ENCODE data around the gene VIL1. TPM values are rescaled to one million over a fixed set of nuclear protein-coding genes. Genes with fewer than 3 reads are reported as not detected.

VIL1 gene
- total RNA-seq, 2 donors from 2014 or later = 15.3 to 15.8 TPM

- Histone ChIP-seq H3K27ac (peak overlapping the region; percentile 95 to 100 (median 98)), H3K27me3 (no peaks in the 10 kb centered on the region), H3K9me3 (no peaks in the 10 kb centered on the region), H3K4me3 (peak overlapping the region; percentile 90 to 98), H3K36me3 (replicated peaks in 1 of 2; ENCODE audit: insufficient read depth in 1 of 2, low read depth in 2 of 2) (peaks cover 7 to 14% of the 10 kb centered on the region in 2 donors), H3K4me1 (peaks cover 68% of the 10 kb centered on the region)
- 19 to 24% methylated on average over 8 to 22 of the region's 24 CpGs for WGBS, 2 donors
- DNase-seq = peak; percentile 39 to 54 (median 48)
- ATAC-seq = no peak
- intact Hi-C loops (cut with DNase I) = no loop called here
- no peak for TF ChIP-seq POLR2A (IDR thresholded peaks at IDR 0.05)
- TF ChIP-seq CTCF (IDR thresholded peaks at IDR 0.05) = no peak
Observed at GRCh38 chr2:218400930-218401881, 17.7 kb upstream of the VIL1 start.

GRCh38 chr2:218401890-218402289, 17.0 kb upstream of the VIL1 start:
- WGBS, 2 donors = 64% methylated on average over 9 of the region's 9 CpGs; no CpG with 5 or more reads in 1 of the 2 donors
- no peaks in the 10 kb centered on the region for H3K9me3 ChIP-seq
- peak overlapping the region in 3 of 4 donors; percentile 95 to 100 (median 99) for H3K27ac ChIP-seq
- DNase-seq (peak in 1 of 4 donors; percentile 24), ATAC-seq (no peak)
- H3K4me1 ChIP-seq = peaks cover 66% of the 10 kb centered on the region
- no peak overlapping the region for H3K4me3 ChIP-seq
- H3K36me3 ChIP-seq (replicated peaks in 1 of 2; ENCODE audit: insufficient read depth in 1 of 2, low read depth in 2 of 2) = peaks cover 7 to 14% of the 10 kb centered on the region in 2 donors
- intact Hi-C loops (cut with DNase I) = no loop called here
- TF ChIP-seq POLR2A (IDR thresholded peaks at IDR 0.05) (no peak), CTCF (IDR thresholded peaks at IDR 0.05) (no peak)
- no peaks in the 10 kb centered on the region for H3K27me3 ChIP-seq

- no peaks in the 10 kb centered on the region for H3K27me3 ChIP-seq
- H3K4me1 ChIP-seq = peaks cover 66% of the 10 kb centered on the region
- ATAC-seq (no peak), DNase-seq (no peak)
- no peak overlapping the region for H3K4me3 ChIP-seq
- H3K27ac ChIP-seq = peak overlapping the region in 2 of 4 donors; percentile 42 to 95
- no peak for TF ChIP-seq CTCF (IDR thresholded peaks at IDR 0.05)
- no peak for TF ChIP-seq POLR2A (IDR thresholded peaks at IDR 0.05)
- H3K36me3 ChIP-seq (replicated peaks in 1 of 2; ENCODE audit: insufficient read depth in 1 of 2, low read depth in 2 of 2) = peaks cover 7 to 14% of the 10 kb centered on the region in 2 donors
- WGBS, 2 donors = 65 to 90% methylated on average over 4 to 8 of the region's 8 CpGs
- H3K9me3 ChIP-seq = no peaks in the 10 kb centered on the region
- intact Hi-C loops (cut with DNase I) = no loop called here
Observed at GRCh38 chr2:218402491-218402901, 16.4 kb upstream of the VIL1 start.

- DNase-seq = no peak
- no peaks in the 10 kb centered on the region for H3K9me3 ChIP-seq
- TF ChIP-seq CTCF (IDR thresholded peaks at IDR 0.05) = no peak
- TF ChIP-seq POLR2A (IDR thresholded peaks at IDR 0.05) = no peak
- peaks cover 7 to 14% of the 10 kb centered on the region in 2 donors for H3K36me3 ChIP-seq (replicated peaks in 1 of 2; ENCODE audit: insufficient read depth in 1 of 2, low read depth in 2 of 2)
- 83% methylated on average over 6 to 19 of the region's 26 CpGs for WGBS, 2 donors
- H3K4me3 ChIP-seq = no peak overlapping the region
- ATAC-seq = no peak
- intact Hi-C loops (cut with DNase I) = no loop called here
- H3K27me3 ChIP-seq = no peaks in the 10 kb centered on the region
- peaks cover 66% of the 10 kb centered on the region for H3K4me1 ChIP-seq
- peak overlapping the region in 2 of 4 donors; percentile 42 to 95 for H3K27ac ChIP-seq
Observed at GRCh38 chr2:218402911-218403411, 16.0 kb upstream of the VIL1 start.
